ENCODE measurements around the gene PUM1. TPM values are rescaled to one million over a fixed set of nuclear protein-coding genes. Genes with fewer than 3 reads are reported as not detected.

The PUM1 gene
- total RNA-seq, 1 donor from 2014 or later: 137 TPM

DNA sequence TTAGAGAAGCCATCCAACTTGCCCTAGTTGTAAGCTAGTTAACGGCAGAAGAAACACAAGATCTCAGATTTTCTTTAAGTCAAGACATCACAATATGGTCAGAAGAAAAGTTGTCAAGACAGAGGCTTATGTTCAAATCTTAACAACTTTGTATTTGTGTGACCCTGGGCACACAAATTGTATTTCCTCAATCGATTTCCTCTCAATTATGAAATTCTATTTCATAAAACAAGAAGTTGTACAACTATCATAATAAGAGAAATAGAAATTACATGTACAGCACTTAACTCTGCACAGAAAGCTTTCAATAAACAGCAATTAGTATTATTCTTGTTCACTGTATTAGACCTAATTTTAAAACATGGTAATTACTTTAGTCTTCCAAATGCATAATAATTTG lies 94.0 kb downstream of the PUM1 start:
- ATAC-seq (ENCODE audit: low read depth) (no peak), DNase-seq (no peak)
- no peak overlapping the region for H3K27ac Mint-ChIP-seq
- peaks cover 31% of the 10 kb centered on the region for H3K4me1 Mint-ChIP-seq
- no peak overlapping the region for H3K4me3 Mint-ChIP-seq
- ChIA-PET CTCF (no interaction called here), POLR2A (interaction anchor here (0.7 kb wide), 1 partner anchor 58 kb away, joined by 5 read pairs; no protein-coding TSS in a partner anchor)
- intact Hi-C loops (cut with micrococcal nuclease): no loop called here
- H3K27me3 Mint-ChIP-seq: no peaks in the 10 kb centered on the region
- H3K9me3 Mint-ChIP-seq: no peaks in the 10 kb centered on the region
- H3K36me3 Mint-ChIP-seq (ENCODE audit: low read depth): peaks cover 84% of the 10 kb centered on the region
- TF ChIP-seq, protein P1, sequence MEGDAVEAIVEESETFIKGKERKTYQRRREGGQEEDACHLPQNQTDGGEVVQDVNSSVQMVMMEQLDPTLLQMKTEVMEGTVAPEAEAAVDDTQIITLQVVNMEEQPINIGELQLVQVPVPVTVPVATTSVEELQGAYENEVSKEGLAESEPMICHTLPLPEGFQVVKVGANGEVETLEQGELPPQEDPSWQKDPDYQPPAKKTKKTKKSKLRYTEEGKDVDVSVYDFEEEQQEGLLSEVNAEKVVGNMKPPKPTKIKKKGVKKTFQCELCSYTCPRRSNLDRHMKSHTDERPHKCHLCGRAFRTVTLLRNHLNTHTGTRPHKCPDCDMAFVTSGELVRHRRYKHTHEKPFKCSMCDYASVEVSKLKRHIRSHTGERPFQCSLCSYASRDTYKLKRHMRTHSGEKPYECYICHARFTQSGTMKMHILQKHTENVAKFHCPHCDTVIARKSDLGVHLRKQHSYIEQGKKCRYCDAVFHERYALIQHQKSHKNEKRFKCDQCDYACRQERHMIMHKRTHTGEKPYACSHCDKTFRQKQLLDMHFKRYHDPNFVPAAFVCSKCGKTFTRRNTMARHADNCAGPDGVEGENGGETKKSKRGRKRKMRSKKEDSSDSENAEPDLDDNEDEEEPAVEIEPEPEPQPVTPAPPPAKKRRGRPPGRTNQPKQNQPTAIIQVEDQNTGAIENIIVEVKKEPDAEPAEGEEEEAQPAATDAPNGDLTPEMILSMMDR (IDR thresholded peaks at IDR 0.05): no peak

DNA sequence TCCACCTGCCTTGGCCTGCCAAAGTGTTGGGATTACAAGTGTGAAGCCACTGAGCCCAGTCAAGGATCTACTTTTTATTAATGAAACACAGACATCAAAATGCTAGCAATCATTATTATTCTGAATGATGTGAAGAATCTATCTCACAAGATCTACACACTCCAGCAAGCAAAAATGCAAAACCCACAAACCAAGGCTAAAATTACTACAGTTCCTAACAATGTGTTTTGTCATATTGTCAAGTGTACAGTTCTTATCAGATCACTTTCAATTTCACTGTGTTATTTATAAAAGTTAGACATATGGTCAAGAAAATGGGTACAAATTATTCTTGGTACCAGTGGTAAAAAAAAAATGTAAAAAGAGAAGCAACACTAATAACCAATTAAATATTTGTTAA lies 95.6 kb downstream of the PUM1 start:
- POLR2A ChIA-PET: no interaction called here
- peaks cover 89% of the 10 kb centered on the region for H3K36me3 Mint-ChIP-seq (ENCODE audit: low read depth)
- TF ChIP-seq, protein P1 (IDR thresholded peaks at IDR 0.05): no peak

DNA sequence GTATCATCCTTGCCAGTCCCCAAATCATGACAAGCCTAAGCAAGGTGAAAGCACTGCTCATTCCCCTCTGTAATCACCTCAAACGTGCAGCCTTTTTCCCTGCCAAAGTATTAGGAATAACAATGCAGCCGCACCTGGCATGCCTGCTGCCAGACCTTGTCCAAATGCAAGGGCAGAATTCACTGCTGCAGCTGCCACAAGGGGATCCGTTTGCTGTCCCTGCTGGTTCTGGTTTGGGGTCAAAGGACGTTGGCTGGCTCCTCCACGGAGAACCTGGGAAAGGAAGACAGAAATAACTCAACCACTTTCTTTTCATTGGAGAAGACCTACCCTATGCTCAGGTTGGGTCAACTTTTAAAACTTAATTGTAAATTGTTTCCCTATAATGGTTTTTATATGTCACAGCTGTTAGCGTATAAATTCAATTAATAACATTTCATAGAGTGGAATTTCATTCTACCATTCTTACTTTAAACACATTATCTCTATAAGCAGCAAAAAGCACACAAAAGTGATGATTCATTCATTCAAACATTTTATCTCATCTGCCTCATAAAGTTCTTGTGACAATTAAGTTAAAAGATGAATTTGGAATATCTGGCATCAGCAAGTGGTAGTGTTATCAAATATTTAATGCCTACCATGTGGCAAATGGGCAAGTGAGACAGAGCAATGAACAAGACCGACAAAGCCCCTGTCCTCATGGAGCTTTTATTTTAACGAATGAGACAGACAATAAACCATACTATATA lies 97.1 kb downstream of the PUM1 start:
- CTCF ChIA-PET: no interaction called here
- no peak for ATAC-seq (ENCODE audit: low read depth)

More for the DNA sequence above, 95.6 kb downstream of the PUM1 start:
- Mint-ChIP-seq H3K4me1 (peaks cover 22% of the 10 kb centered on the region), H3K27me3 (no peaks in the 10 kb centered on the region), H3K4me3 (no peak overlapping the region), H3K27ac (no peak overlapping the region), H3K9me3 (no peaks in the 10 kb centered on the region)
- intact Hi-C loops (cut with micrococcal nuclease): no loop called here
- CTCF ChIA-PET: no interaction called here
- DNase-seq: no peak
- no peak for ATAC-seq (ENCODE audit: low read depth)

DNA sequence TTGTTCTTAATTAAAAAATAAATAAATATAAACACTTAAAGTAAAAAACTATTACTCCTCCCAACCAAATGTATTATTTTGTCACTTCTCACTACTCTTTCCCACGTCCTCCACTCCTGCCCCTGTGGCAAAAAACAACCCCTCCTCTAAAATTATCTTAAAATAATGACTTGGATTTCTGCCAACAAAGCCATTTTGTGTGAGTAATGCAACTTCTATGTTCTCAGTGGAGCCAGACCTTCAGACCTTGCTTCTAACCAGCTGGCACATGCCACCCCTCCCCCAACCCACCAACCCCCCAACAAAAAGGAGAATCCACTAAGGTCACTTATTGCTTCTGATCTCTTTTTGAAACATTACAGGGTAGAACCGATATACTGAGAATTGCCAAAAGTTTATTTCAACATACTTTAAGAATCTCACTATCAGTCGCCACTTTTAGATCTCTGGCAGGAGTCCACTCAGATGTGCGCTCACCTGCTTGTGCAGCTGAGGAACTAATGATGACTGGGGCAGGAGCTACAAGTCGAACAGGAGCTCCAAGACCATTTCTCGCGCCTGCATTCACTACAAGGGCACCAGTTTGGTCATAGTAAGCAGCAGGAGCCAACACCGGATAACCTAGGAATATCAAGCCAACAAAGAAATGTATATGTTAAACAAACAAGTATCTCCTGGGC lies 98.7 kb downstream of the PUM1 start:
- no peak overlapping the region for H3K27ac Mint-ChIP-seq
- intact Hi-C loops (cut with micrococcal nuclease): no loop called here
- TF ChIP-seq, protein P1 (IDR thresholded peaks at IDR 0.05): no peak
- H3K9me3 Mint-ChIP-seq: no peaks in the 10 kb centered on the region
- CTCF ChIA-PET: no interaction called here
- H3K36me3 Mint-ChIP-seq (ENCODE audit: low read depth): peaks cover 93% of the 10 kb centered on the region
- no peaks in the 10 kb centered on the region for H3K27me3 Mint-ChIP-seq
- DNase-seq: no peak
- no peak overlapping the region for H3K4me3 Mint-ChIP-seq
- POLR2A ChIA-PET: no interaction called here
- peaks cover 29% of the 10 kb centered on the region for H3K4me1 Mint-ChIP-seq
- ATAC-seq (ENCODE audit: low read depth): no peak

More for the DNA sequence above, 97.1 kb downstream of the PUM1 start:
- Mint-ChIP-seq H3K36me3 (ENCODE audit: low read depth) (peaks cover 88% of the 10 kb centered on the region), H3K9me3 (no peaks in the 10 kb centered on the region), H3K4me1 (peaks cover 20% of the 10 kb centered on the region), H3K27ac (no peak overlapping the region), H3K4me3 (no peak overlapping the region), H3K27me3 (no peaks in the 10 kb centered on the region)
- no peak for DNase-seq
- POLR2A ChIA-PET: interaction anchor here (0.6 kb wide), 1 partner anchor 12 kb away, joined by 15 read pairs; no protein-coding TSS in a partner anchor
- intact Hi-C loops (cut with micrococcal nuclease): no loop called here
- TF ChIP-seq, protein P1 (IDR thresholded peaks at IDR 0.05): no peak

DNA sequence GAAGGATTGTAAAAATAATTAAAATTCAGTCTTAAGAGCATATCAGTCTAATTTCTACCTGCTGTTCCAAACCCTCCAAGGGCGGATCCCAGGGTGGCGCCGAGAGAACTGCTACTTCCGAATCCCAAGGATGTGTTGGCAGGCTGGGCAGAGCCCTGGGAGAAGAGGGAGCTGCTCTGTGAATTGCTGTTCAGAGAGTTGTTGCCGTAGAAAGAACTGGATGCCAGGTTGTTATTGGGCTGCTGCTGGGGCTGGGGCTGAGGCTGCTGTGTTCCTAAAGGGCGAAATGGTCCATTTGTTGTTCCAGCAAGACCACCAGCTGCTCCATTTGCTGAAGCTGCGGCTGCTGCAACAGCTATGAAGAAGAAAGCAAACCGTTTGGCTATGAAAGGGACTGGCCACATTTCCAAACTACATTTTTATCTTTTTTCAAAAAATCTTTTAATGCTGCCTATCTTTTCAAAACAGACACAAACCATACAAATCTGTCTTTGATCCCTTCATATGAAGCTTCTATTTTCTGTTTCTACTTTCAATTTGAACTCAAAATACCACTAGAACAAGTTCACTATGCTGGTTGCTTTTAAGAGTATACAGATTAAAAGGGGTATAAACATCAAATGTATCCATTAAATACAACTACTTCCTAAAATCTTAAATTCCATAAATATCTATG lies 99.5 kb downstream of the PUM1 start:
- ChIA-PET CTCF (no interaction called here), POLR2A (no interaction called here)
- Mint-ChIP-seq H3K4me3 (no peak overlapping the region), H3K4me1 (peaks cover 23% of the 10 kb centered on the region), H3K27ac (no peak overlapping the region), H3K27me3 (no peaks in the 10 kb centered on the region), H3K36me3 (ENCODE audit: low read depth) (peaks cover 89% of the 10 kb centered on the region), H3K9me3 (no peaks in the 10 kb centered on the region)
- TF ChIP-seq, protein P1 (IDR thresholded peaks at IDR 0.05): no peak
- ATAC-seq (ENCODE audit: low read depth) (no peak), DNase-seq (no peak)
- intact Hi-C loops (cut with micrococcal nuclease): no loop called here
